ENCODE results near the gene DHRS12.

DHRS12 gene

DNA sequence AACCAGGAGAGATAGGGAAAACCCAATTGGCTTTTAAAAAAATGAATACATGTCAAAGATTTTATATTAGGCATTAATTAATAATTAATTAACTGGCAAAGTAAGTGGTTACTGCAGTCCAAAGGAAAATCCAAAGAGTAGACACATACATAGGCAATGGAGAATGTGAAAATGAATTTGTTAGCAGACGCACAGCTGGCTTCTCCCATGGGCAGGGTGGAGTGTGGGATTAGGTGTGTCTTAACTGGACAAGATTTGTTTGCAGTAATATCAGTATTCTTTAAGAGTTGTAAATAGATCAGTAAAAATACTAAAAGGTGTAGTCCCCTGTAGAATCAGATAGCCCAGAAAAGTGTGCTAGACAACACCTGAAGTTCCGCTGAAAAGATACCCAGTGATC is 58.7 kb downstream of the DHRS12 start:
- no peak for ATAC-seq
- Mint-ChIP-seq H3K27ac (no peak overlapping the region), H3K4me1 (no peaks in the 10 kb centered on the region), H3K4me3 (no peak overlapping the region), H3K36me3 (peaks cover 59% of the 10 kb centered on the region), H3K27me3 (no peaks in the 10 kb centered on the region), H3K9me3 (peaks cover 5% of the 10 kb centered on the region)

DNA sequence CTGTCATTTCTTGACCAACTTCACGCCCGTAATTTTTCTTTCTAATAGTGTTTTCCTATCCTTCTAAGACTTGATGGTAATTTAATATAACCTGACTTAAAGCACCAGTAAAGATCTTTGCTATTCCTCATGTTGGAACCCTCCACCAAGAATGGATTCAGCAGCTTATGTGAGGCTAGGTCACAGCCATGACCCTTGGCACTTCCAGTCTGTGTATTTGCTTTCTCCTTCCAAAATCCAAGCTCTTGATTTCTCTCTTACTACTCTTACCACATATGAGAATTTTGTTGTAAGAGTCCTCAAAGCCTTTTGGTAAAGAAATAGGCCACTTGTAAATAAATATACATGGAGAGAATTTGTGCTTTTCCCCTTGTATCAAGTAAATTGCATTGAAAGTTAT is 61.4 kb downstream of the DHRS12 start:
- no peaks in the 10 kb centered on the region for H3K4me1 Mint-ChIP-seq
- no peaks in the 10 kb centered on the region for H3K27me3 Mint-ChIP-seq
- peaks cover 62% of the 10 kb centered on the region for H3K36me3 Mint-ChIP-seq
- no peaks in the 10 kb centered on the region for H3K9me3 Mint-ChIP-seq
- H3K4me3 Mint-ChIP-seq, result no peak overlapping the region
- ATAC-seq, result no peak
- no peak overlapping the region for H3K27ac Mint-ChIP-seq

DNA sequence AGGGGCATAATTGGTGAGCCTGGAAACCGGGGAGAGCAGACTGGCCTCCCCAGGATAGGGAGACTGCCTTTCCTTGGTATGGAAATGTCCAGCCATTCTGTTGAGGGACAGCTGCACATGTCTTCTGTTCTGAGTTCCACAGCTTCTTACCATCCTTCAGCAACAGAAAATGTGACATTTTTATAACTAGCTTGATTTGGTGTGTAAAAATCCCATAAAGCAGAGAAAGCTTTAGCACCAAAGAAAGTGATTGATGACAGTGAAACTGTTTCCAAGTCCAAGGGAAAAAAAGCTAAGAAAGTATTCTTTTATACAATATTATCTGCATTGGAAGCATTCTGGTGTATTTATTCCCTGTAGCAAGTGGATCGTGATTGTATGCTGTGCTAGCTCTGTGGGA is 61.9 kb downstream of the DHRS12 start:
- no peaks in the 10 kb centered on the region for H3K4me1 Mint-ChIP-seq

DNA sequence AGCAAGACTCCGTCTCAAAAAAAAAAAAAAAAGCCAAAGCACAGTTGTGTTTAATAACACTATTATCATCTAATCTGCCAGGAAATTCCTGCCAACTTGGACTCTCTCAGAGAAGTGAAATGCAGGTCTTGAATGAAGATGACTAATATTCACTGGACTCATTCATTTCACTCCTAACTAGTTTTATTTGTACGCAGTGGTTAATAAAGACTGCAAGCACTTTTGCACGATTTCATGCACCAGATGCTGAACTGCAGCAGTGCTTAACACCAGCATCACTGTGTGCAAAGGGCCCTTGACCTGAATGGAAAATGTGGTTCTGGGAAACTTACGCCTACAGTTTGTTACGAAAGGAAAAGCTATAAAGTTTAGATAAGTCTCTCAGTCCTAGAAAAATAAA is 63.3 kb downstream of the DHRS12 start:
- Mint-ChIP-seq H3K36me3 (peaks cover 59% of the 10 kb centered on the region), H3K27me3 (no peaks in the 10 kb centered on the region), H3K9me3 (no peaks in the 10 kb centered on the region), H3K27ac (peak overlapping the region; percentile 46), H3K4me1 (no peaks in the 10 kb centered on the region), H3K4me3 (no peak overlapping the region)
- no peak for ATAC-seq

More for the DNA sequence above, 61.9 kb downstream of the DHRS12 start:
- Mint-ChIP-seq H3K27ac (no peak overlapping the region), H3K27me3 (no peaks in the 10 kb centered on the region), H3K4me3 (no peak overlapping the region), H3K36me3 (peaks cover 56% of the 10 kb centered on the region), H3K9me3 (no peaks in the 10 kb centered on the region)
- ATAC-seq, result no peak

DNA sequence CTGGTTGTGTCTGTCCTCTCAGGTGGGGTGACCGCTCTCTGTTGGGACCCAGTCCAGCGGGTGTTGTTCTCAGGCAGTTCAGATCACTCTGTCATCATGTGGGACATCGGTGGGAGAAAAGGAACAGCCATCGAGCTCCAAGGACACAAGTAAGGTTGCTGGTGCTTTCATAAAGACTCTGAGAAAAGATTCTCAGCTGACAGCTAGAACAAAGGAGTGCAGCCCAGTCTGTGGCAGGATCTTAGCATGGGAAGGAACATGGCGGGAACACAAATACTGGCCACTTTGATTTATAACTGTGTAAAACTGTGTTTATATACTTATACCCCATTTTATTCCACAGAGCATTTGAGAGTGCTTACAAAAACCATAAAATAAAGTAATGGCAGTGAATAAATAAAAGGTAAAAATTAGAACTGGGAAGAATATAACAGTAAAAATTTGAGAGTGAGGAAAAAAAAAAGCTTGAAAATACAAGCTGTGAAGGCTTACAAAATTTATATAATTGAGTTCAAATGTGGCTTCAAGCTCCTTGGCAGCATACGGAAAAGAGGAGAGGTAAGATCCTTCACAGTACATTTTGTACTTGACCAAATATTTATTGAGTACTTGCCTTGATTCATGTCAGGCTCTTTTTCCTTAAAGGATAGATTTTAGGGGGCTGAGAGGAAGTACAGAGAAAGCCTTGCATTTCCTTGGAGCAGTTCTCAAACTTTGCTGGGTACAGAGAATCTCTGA is 64.8 kb downstream of the DHRS12 start:
- no peak overlapping the region for H3K4me3 Mint-ChIP-seq
- H3K27ac Mint-ChIP-seq, result peak overlapping the region; percentile 72
- H3K27me3 Mint-ChIP-seq, result no peaks in the 10 kb centered on the region
- H3K36me3 Mint-ChIP-seq, result peaks cover 58% of the 10 kb centered on the region
- ATAC-seq, result no peak
- no peaks in the 10 kb centered on the region for H3K9me3 Mint-ChIP-seq
- H3K4me1 Mint-ChIP-seq, result no peaks in the 10 kb centered on the region

DNA sequence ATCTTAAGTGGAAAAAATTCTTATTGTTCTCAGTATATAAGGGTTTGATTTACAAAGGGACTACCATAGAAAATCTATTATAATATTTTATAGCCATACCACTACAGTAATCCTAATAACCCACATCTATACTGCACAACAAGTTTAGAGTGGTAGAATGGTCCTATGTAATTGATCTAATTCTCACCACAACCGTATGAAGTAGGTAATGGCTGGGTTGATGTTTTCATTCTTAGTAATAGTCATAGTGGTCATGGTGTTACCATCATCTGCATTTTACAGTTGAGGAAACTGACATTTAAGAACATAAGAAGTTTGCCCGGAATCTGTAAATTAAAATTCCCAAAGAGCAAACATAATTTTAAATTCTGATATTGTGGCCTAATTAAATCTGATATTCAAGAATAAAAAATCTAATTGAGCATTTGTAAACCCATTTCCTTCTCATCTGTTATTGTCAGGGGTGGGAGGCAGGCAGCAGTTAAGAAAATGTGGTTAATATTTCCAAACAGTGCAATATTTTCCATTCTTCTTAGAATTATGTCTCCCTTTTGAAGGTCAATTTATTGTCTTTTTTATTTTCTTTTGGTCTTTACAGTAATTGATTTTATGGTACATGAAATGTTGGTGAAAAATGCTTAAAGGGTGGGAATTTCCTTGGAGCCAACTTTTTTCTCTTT is 65.6 kb downstream of the DHRS12 start:
- Mint-ChIP-seq H3K27ac (peak overlapping the region; percentile 72), H3K4me3 (no peak overlapping the region), H3K9me3 (no peaks in the 10 kb centered on the region), H3K4me1 (no peaks in the 10 kb centered on the region), H3K27me3 (no peaks in the 10 kb centered on the region), H3K36me3 (peaks cover 56% of the 10 kb centered on the region)
- ATAC-seq, result peak; percentile 77

DNA sequence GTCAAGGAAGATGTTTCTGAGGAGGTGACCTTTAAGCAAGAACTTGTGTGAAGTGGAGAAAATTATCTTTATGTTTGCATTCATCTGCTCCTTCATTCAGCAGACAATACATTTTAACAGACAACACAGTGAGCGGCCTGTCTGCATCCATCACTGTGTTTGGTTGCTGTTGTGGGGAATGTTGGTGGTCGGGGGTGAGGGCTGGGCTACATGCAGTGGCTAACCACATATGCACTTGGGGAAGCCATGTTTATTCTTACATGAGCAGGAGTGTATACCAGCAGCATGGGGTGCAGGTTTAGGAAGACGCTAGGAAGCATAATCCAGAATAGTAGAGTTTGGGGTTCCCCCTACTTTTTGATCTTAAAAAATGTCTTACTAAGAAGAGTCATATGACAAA is 66.4 kb downstream of the DHRS12 start:
- Mint-ChIP-seq H3K27ac (no peak overlapping the region), H3K36me3 (peaks cover 53% of the 10 kb centered on the region), H3K9me3 (no peaks in the 10 kb centered on the region), H3K4me1 (no peaks in the 10 kb centered on the region), H3K4me3 (no peak overlapping the region), H3K27me3 (no peaks in the 10 kb centered on the region)
- no peak for ATAC-seq

DNA sequence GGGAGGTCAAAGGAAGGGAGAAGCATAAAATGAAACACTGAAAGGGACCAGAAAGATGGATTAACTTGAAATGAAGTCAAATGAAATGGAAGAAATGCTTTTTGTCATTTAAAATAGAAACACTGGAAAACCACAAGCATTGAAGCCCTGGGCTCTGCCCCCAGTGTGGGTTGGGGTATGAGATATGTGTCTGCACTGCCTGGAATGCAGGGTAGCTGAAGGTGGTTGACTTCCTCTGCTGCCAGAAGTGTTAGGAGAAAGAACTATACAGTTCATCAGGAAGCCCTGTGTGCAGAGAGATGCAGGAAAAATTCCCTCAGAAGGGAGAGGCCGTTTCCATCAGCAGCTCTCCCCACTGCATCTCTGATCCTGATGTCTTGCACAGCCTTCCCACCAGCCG is 69.2 kb downstream of the DHRS12 start:
- no peaks in the 10 kb centered on the region for H3K4me1 Mint-ChIP-seq
- H3K36me3 Mint-ChIP-seq, result peaks cover 34% of the 10 kb centered on the region
- no peak overlapping the region for H3K4me3 Mint-ChIP-seq
- H3K9me3 Mint-ChIP-seq, result no peaks in the 10 kb centered on the region
- no peak overlapping the region for H3K27ac Mint-ChIP-seq
- H3K27me3 Mint-ChIP-seq, result no peaks in the 10 kb centered on the region
- no peak for ATAC-seq

DNA sequence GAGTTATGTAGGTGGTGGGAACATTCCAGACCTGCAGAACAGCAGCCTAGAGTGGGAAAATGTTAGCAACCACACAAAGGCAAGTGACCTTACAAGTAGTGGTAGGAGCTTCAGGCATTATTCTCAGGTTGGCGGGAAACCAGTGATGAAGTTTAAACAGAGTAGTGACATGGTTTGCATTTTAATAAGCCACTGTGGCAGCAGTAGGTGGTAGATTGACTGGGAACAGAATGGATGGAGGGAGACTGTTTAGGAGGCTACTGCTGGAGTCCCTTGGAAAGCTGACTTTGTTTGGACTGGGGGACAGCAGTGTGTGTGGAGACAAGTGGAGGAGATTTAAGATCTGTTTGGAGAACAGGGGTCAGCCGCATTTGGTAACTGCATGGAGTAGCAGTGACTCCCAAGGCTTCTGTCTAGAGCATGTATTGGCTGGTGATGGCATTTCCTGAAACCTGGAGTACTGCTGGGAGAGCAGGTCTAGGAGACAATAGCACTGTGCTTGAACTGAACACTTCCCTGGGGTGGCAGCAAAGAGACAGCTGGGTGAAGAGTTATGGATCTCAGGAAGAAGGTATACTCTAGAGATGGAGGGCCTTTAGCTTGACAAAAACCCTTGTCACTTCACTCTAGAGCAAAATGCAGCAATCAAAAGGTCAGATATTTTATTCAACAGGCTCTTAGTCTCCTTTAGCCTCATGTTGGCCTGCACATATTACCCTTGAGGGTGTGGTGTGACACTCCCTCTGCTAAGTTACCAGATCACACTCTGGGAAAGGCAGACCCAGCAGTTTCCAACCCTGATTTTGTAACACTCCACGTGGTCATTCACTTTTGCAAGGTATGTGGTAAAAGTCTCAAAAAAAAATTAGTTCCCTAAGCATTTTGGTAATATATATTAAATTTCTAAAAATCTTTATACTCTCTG is 70.3 kb downstream of the DHRS12 start:
- ATAC-seq, result no peak
- no peak overlapping the region for H3K4me3 Mint-ChIP-seq
- no peaks in the 10 kb centered on the region for H3K4me1 Mint-ChIP-seq
- no peaks in the 10 kb centered on the region for H3K9me3 Mint-ChIP-seq
- H3K27ac Mint-ChIP-seq, result no peak overlapping the region
- H3K27me3 Mint-ChIP-seq, result no peaks in the 10 kb centered on the region
- H3K36me3 Mint-ChIP-seq, result peaks cover 23% of the 10 kb centered on the region

DNA sequence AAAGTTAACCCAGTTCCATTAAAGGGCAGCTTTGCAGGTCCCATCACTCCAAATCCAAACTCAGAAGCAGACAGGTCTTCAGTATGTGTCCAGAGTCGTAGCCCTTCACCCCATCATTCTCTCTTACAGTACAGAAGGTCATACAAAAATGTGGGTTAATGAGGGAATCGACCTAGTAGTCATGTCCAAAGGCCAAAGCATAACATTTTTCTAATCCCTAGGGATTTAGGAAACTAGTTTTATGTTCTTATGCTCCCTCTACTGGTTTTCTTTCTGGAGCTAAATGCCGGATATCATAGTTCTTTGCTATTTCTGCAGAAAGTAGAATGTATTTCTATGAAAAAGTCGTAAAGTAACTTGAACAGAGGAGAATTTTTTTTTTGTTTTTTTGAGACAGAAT is 72.2 kb downstream of the DHRS12 start:
- H3K36me3 Mint-ChIP-seq, result peaks cover 21% of the 10 kb centered on the region
- no peak for ATAC-seq
- no peak overlapping the region for H3K27ac Mint-ChIP-seq
- no peaks in the 10 kb centered on the region for H3K27me3 Mint-ChIP-seq
- H3K9me3 Mint-ChIP-seq, result no peaks in the 10 kb centered on the region
- no peak overlapping the region for H3K4me3 Mint-ChIP-seq
- no peaks in the 10 kb centered on the region for H3K4me1 Mint-ChIP-seq

DNA sequence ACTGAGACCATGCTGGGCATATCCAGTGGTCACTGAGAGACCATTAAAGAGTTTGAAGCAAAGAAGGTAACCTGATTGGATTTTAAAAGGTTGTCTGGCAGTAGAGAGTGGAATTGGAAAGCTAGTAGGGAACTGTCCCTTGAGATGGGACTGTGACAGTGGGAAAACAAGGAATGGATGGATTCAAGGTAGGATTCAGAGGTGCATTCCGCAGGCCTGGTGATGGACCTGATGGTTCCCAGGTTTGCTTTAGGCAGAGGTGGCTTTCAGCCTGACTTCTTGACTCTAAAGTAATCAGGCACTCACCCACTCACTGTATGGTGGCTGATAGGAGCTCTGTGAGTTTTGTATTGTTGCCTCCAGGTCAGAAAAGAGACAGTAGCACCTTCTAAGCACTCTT is 73.0 kb downstream of the DHRS12 start:
- Mint-ChIP-seq H3K27me3 (no peaks in the 10 kb centered on the region), H3K4me3 (no peak overlapping the region), H3K27ac (no peak overlapping the region), H3K9me3 (no peaks in the 10 kb centered on the region), H3K36me3 (peaks cover 24% of the 10 kb centered on the region), H3K4me1 (no peaks in the 10 kb centered on the region)
- no peak for ATAC-seq

DNA sequence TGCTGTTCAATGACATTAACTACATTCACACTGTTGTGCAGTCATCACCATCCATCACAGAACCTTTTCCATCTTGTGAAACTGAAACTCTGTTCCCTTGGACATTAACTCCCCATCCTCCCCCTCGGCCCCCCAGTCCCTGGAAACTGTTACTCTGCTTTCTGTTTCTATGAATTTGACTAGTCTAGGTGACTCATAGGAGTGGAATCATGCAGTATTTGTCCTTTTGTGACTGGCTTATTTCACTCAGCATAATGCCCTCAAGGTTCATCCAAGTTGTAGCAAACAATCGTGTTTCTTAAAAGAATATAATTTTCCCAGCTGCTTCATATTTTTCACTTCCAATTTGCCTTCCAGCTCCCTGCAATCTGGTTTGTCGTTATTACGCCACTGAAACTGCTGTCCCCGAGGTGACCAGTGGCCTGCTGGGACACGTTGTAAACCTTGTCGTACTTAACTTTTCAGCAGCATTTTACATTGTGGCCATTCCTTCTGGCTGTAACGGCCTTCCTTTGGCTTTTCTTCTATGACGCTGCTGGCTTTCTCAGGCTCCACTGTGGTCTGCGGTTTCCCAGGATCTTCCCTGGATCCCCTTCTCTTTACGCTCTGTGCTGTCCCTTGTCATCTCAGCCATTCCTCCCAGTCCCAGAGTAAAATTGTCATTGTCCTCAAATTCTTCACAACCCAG is 74.0 kb downstream of the DHRS12 start:
- no peaks in the 10 kb centered on the region for H3K9me3 Mint-ChIP-seq
- H3K27me3 Mint-ChIP-seq, result no peaks in the 10 kb centered on the region
- no peak for ATAC-seq
- H3K4me3 Mint-ChIP-seq, result no peak overlapping the region
- no peak overlapping the region for H3K27ac Mint-ChIP-seq
- no peaks in the 10 kb centered on the region for H3K4me1 Mint-ChIP-seq
- H3K36me3 Mint-ChIP-seq, result peaks cover 20% of the 10 kb centered on the region

DNA sequence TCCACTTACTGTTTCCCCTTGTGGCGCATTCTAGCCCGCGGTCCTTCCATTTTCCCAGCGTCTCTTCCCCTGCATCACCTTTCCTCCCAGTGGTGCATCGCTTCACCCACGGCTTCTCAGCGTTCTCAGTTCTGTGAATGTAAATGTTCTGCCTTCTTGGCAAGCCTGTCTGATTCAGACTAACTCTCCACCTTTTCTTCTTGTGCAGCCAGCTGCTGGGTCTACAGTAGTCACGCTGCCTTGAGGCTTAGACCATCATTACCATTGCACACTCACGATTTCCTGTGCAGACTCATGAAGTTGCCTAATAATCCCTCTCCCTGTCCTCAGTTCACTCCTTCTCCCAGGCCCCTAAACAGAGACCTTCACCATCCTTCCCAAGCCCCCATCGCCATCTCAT is 75.0 kb downstream of the DHRS12 start:
- H3K27ac Mint-ChIP-seq, result no peak overlapping the region
- no peaks in the 10 kb centered on the region for H3K9me3 Mint-ChIP-seq
- no peak for ATAC-seq
- no peaks in the 10 kb centered on the region for H3K4me1 Mint-ChIP-seq
- no peaks in the 10 kb centered on the region for H3K27me3 Mint-ChIP-seq
- peaks cover 14% of the 10 kb centered on the region for H3K36me3 Mint-ChIP-seq
- no peak overlapping the region for H3K4me3 Mint-ChIP-seq

DNA sequence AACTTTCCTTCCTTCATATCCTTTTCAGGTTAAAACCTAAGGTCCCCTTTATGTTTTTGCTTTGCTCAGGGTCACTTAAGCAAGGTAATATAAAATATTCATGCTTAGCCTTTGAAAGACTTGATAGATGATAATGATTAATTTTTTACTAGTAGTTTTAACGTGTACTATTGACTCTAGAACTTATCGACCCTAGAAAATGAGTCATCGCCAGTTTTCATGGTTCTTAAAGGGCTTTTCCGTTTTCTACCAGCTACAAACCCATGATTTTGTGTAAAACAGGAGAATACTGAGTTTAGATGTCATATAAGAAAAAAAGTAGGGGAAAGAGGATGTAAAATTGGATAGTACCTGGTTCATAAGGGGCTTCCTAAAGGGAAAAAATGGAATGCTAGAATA is 75.7 kb downstream of the DHRS12 start:
- Mint-ChIP-seq H3K9me3 (no peaks in the 10 kb centered on the region), H3K4me1 (no peaks in the 10 kb centered on the region), H3K27ac (peak overlapping the region; percentile 40), H3K27me3 (no peaks in the 10 kb centered on the region), H3K36me3 (peaks cover 14% of the 10 kb centered on the region), H3K4me3 (no peak overlapping the region)
- no peak for ATAC-seq
